MCF 10A (cell line): ENCODE data around the gene PCSK5. TPM values are rescaled to one million over a fixed set of nuclear protein-coding genes. Genes with fewer than 3 reads are reported as not detected.

ENCODE experiments used
- BruUV-seq: library from RNA; stranded (reverse); fragments of 400-500 nt; replicated peaks from 2 replicates; lab custom pipeline; 2021; lab: Mats Ljungman, UMichigan
- CTCF ChIA-PET: fragments of 300-600 bp; sonication (Branson Sonifier 250); formaldehyde crosslinking; extraction: SDS; loops from one replicate; lab custom pipeline; 2021; ENCODE audit warnings: antibody characterized with exemption, inconsistent platforms; lab: Yijun Ruan, JAX
- POLR2A ChIA-PET: fragments of 300-600, 350-650 bp; sonication (Branson Sonifier 250); formaldehyde crosslinking; extraction: SDS; loops from one replicate; lab custom pipeline; 2020; ENCODE audit warnings: antibody characterized with exemption, inconsistent platforms; lab: Yijun Ruan, JAX
- DNase-seq: peaks from one replicate; pipeline ENCODE4 v3.0.0-alpha.2; 2018; ENCODE audit not compliant: unreplicated experiment
- H3K27ac Mint-ChIP-seq: one replicate; pipeline ENCODE4 v1.8.0; 2022; ENCODE audit warnings: mild to moderate bottlenecking, low read depth, mixed read lengths; ENCODE audit not compliant: unreplicated experiment
- H3K27me3 Mint-ChIP-seq: one replicate; pipeline ENCODE4 v1.8.0; 2022; ENCODE audit warnings: mixed read lengths; ENCODE audit not compliant: insufficient read depth, unreplicated experiment
- H3K36me3 Mint-ChIP-seq: one replicate; pipeline ENCODE4 v1.8.0; 2022; ENCODE audit warnings: mild to moderate bottlenecking, moderate library complexity, mixed read lengths; ENCODE audit not compliant: insufficient read depth, unreplicated experiment
- H3K4me1 Mint-ChIP-seq: one replicate; pipeline ENCODE4 v1.8.0; 2022; ENCODE audit warnings: mixed read lengths; ENCODE audit not compliant: insufficient read depth, unreplicated experiment
- H3K4me3 Mint-ChIP-seq: one replicate; pipeline ENCODE4 v1.8.0; 2022; ENCODE audit warnings: mild to moderate bottlenecking, moderate library complexity, mixed read lengths; ENCODE audit not compliant: unreplicated experiment
- H3K9me3 Mint-ChIP-seq: one replicate; pipeline ENCODE4 v1.8.0; 2022; ENCODE audit warnings: mixed read lengths; ENCODE audit not compliant: unreplicated experiment
- intact Hi-C: fragments of 100-400 bp; cut with micrococcal nuclease; formaldehyde crosslinking; loops from 2 replicates; pipeline ENCODE4 v1.14.1; 2022
- total RNA-seq: library from RNA; stranded (reverse); gene quantifications from 2 replicates; pipeline ENCODE4 v1.2.3, GENCODE V29; 2022
- TF ChIP-seq, protein P1 (sequence below): fragments of 200-600 bp; IDR thresholded peaks from one replicate; pipeline ENCODE4 v1.8.0; 2022; ENCODE audit warnings: antibody characterized with exemption, mild to moderate bottlenecking; ENCODE audit not compliant: unreplicated experiment

The PCSK5 gene
- total RNA-seq, 1 experiment from 2014 or later = not detected

DNA sequence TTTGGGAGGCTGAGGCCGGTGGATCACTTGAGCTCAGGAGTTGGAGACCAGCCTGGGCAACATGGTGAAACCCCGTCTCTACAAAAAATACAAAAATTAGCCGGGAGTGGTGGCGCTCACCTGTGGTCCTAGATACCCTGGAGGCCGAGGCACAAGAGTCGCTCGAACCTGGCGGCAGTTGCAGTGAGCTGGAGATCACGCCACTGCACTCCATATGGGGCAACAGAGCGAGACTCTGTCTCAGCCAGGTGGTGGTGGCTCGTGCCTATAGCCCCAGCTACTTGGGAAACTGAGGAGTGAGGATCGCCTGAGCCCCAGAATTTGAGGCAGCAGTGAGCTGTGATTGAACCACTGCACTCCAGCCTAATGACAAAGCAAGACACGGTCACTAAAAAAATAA, 506.1 kb downstream of the PCSK5 start:
- Mint-ChIP-seq H3K4me3 (no peak overlapping the region), H3K36me3 (peaks cover 6% of the 10 kb centered on the region), H3K27me3 (no peaks in the 10 kb centered on the region), H3K9me3 (no peaks in the 10 kb centered on the region), H3K4me1 (peaks cover 6% of the 10 kb centered on the region), H3K27ac (no peak overlapping the region)
- ChIA-PET CTCF (interaction anchor here (0.6 to 1.3 kb wide), 3 partner anchors 24 to 263 kb away, joined by 3 read pairs; no protein-coding TSS in a partner anchor), POLR2A (no interaction called here)
- intact Hi-C loops = no loop called here
- DNase-seq = no peak
- TF ChIP-seq, protein P1, sequence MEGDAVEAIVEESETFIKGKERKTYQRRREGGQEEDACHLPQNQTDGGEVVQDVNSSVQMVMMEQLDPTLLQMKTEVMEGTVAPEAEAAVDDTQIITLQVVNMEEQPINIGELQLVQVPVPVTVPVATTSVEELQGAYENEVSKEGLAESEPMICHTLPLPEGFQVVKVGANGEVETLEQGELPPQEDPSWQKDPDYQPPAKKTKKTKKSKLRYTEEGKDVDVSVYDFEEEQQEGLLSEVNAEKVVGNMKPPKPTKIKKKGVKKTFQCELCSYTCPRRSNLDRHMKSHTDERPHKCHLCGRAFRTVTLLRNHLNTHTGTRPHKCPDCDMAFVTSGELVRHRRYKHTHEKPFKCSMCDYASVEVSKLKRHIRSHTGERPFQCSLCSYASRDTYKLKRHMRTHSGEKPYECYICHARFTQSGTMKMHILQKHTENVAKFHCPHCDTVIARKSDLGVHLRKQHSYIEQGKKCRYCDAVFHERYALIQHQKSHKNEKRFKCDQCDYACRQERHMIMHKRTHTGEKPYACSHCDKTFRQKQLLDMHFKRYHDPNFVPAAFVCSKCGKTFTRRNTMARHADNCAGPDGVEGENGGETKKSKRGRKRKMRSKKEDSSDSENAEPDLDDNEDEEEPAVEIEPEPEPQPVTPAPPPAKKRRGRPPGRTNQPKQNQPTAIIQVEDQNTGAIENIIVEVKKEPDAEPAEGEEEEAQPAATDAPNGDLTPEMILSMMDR = no peak
- BruUV-seq = no TSS peak

DNA sequence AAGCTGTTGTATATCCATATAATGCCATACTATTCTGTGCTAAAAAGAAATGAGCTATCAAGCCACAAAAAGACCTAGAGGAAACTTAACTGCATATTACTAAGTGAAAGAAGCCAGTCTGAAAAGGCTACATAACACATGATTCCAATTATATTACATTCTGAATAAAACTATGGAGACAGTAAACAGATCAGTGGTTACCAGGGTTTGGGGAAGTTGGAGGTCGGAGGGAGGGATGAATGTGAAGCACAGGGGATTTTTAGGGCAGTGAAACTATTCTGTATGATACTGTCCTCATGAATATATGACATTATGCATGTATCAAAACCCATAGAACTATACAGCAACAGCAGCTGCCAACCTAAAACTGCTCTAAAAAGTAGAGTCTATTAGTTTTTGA, 509.4 kb downstream of the PCSK5 start:
- intact Hi-C loops = loop anchor here (5.0 kb wide), 1 partner anchor 47 kb away; no protein-coding TSS in a partner anchor

DNA sequence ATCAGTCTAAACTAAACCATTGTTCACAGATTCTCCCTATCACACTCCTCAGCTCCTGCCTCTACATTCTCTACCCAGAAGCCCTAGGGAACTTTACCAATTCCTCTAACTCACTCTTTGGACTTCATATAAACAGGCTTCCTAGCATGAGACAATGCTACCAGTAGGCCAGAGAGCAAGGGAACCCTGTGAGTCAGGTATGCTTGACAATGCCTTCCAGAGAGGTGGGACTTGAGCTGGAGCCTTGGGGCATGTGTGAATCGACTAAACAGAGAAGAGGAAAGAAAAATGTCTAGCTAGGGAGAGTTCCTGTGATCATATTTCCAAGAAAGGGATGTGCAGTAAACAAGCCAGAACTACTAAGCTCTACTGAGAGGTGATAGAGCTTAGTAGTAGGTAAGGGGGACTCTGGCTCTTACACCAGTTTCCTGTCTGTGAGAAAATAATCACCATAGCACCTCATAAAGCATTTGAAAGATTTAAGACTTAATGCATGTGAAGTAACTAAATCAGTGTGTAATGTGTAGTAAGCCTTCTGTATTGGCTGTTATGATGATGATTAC, 510.1 kb downstream of the PCSK5 start:
- CTCF ChIA-PET = interaction anchor here (0.6 to 3.6 kb wide), 6 partner anchors 7 to 305 kb away, joined by 3 to 26 read pairs (median 6); partner anchors contain the start of gene RFK
- POLR2A ChIA-PET = no interaction called here
- H3K4me1 Mint-ChIP-seq = peaks cover under 1% of the 10 kb centered on the region
- H3K36me3 Mint-ChIP-seq = no peaks in the 10 kb centered on the region
- no peaks in the 10 kb centered on the region for H3K27me3 Mint-ChIP-seq
- no TSS peak for BruUV-seq
- no peak overlapping the region for H3K4me3 Mint-ChIP-seq
- TF ChIP-seq, protein P1 = no peak
- peak; percentile 31 for DNase-seq
- intact Hi-C loops = loop anchor here (5.0 kb wide), 1 partner anchor 47 kb away; no protein-coding TSS in a partner anchor
- no peak overlapping the region for H3K27ac Mint-ChIP-seq
- no peaks in the 10 kb centered on the region for H3K9me3 Mint-ChIP-seq

More for the DNA sequence above, 509.4 kb downstream of the PCSK5 start:
- H3K9me3 Mint-ChIP-seq = no peaks in the 10 kb centered on the region
- no peaks in the 10 kb centered on the region for H3K36me3 Mint-ChIP-seq
- no peak overlapping the region for H3K27ac Mint-ChIP-seq
- no peak overlapping the region for H3K4me3 Mint-ChIP-seq
- BruUV-seq = no TSS peak
- DNase-seq = no peak
- CTCF ChIA-PET = interaction anchor here (1.3 to 3.6 kb wide), 3 partner anchors 259 to 305 kb away, joined by 5 to 26 read pairs (median 6); no protein-coding TSS in a partner anchor
- peaks cover 6% of the 10 kb centered on the region for H3K4me1 Mint-ChIP-seq
- TF ChIP-seq, protein P1 = no peak
- no peaks in the 10 kb centered on the region for H3K27me3 Mint-ChIP-seq
- POLR2A ChIA-PET = no interaction called here

DNA sequence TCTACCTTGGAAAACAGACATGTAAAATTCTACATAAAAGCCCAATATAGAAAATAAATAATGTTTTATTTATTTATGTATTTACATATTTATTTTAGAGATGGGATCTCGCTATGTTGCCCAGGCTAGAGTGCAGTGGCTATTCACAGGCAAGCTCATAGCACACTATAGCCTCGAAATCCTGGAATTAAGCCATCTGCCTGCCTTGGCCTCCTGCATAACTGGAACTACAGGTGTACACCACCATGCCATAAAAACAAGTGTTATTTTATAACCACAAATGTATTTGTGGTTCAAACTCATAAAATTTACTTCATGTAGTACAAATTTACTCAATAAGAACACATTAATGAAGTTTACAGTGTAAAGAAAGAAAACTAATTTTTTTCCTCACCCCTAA, 510.7 kb downstream of the PCSK5 start:
- no peak overlapping the region for H3K27ac Mint-ChIP-seq
- POLR2A ChIA-PET = no interaction called here
- no peak overlapping the region for H3K4me3 Mint-ChIP-seq
- no peaks in the 10 kb centered on the region for H3K4me1 Mint-ChIP-seq
- no peaks in the 10 kb centered on the region for H3K36me3 Mint-ChIP-seq
- TF ChIP-seq, protein P1 = no peak
- DNase-seq = no peak
- BruUV-seq = no TSS peak
- no peaks in the 10 kb centered on the region for H3K27me3 Mint-ChIP-seq
- intact Hi-C loops = loop anchor here (5.0 kb wide), 1 partner anchor 46 kb away; no protein-coding TSS in a partner anchor
- no peaks in the 10 kb centered on the region for H3K9me3 Mint-ChIP-seq
- CTCF ChIA-PET = interaction anchor here (0.6 to 3.6 kb wide), 7 partner anchors 8 to 304 kb away, joined by 3 to 26 read pairs (median 5); partner anchors contain the start of gene RFK
